K562 (cell line): ENCODE data around the gene TUB. TPM values are rescaled to one million over a fixed set of nuclear protein-coding genes. Genes with fewer than 3 reads are reported as not detected.

Experiments
- ATAC-seq: fragments of 200-7000 bp; cut with Tn5 transposase; 3 replicates; pipeline ENCODE4 v1.9.1; 2020; ENCODE audit warnings: moderate library complexity
- BruUV-seq: library from RNA; stranded (reverse); fragments of 400-500 nt; replicated peaks from 2 replicates; lab custom pipeline; 2021; lab: Mats Ljungman, UMichigan
- CTCF ChIA-PET: fragments of 300-600 bp; formaldehyde crosslinking; extraction: SDS; loops from one replicate; lab custom pipeline; 2021; ENCODE audit warnings: low intra/inter-chr PET ratio; lab: Yijun Ruan, JAX
- POLR2A ChIA-PET: fragments of 300-600, 350-650 bp; sonication (Branson Sonifier 250); formaldehyde crosslinking; extraction: SDS; loops from one replicate; lab custom pipeline; 2021; ENCODE audit warnings: antibody characterized with exemption, inconsistent platforms; lab: Yijun Ruan, JAX
- DNase-seq, 4 experiments: peaks; one replicate each; pipeline versions ENCODE4 v3.0.0 to v3.0.0-alpha.2; 2011 to 2018; ENCODE audit warnings: low spot score in 3 of 4, mixed read lengths in 3 of 4; ENCODE audit errors: extremely low read depth in 1 of 4
- FAIRE-seq: peaks from 2 replicates; lab custom pipeline; 2011; peaks lifted over from hg19 to GRCh38; lab: Jason Lieb, UNC
- H2AFZ ChIP-seq: 2 replicates; pipeline ENCODE4 v1.6.0; 2011; ENCODE audit warnings: low read depth, low read length, control low read depth, inconsistent platforms
- H3K27ac ChIP-seq: fragments of 200-600 bp; 3 replicates; pipeline ENCODE4 v1.8.0; 2011; ENCODE audit warnings: low read depth, mild to moderate bottlenecking, control low read depth, inconsistent platforms, low read length, moderate library complexity, mixed read lengths; ENCODE audit errors: extremely low read depth
- H3K27me3 ChIP-seq, 2 experiments: fragments of 300-600 bp in 1 of 2; 2 replicates in 1 of 2; 3 replicates in 1 of 2; pipeline versions ENCODE4 v1.6.0 to v1.8.0; 2011; ENCODE audit warnings: inconsistent platforms in 2 of 2, low read length in 2 of 2, mild to moderate bottlenecking in 1 of 2, mixed read lengths in 1 of 2, moderate library complexity in 1 of 2; ENCODE audit not compliant: control insufficient read depth in 2 of 2, insufficient read depth in 2 of 2
- H3K36me3 ChIP-seq: fragments of 300-600 bp; 3 replicates; pipeline ENCODE4 v1.8.0; 2011; ENCODE audit warnings: mild to moderate bottlenecking, low read length, inconsistent platforms; ENCODE audit not compliant: control insufficient read depth, insufficient read depth
- H3K4me1 ChIP-seq, 2 experiments: fragments of 200-600 bp in 1 of 2; replicated peaks in 1 of 2; 2 replicates in 1 of 2; 3 replicates in 1 of 2; pipeline versions ENCODE4 v1.5.1 to v1.8.0; 2011; ENCODE audit warnings: inconsistent platforms in 2 of 2, low read length in 2 of 2, mild to moderate bottlenecking in 1 of 2, mixed read lengths in 1 of 2, moderate library complexity in 1 of 2; ENCODE audit not compliant: control insufficient read depth in 2 of 2, insufficient read depth in 2 of 2
- H3K4me2 ChIP-seq: 2 replicates; pipeline ENCODE4 v1.6.1; 2011; ENCODE audit warnings: low read length, control low read depth, inconsistent platforms, mixed read lengths; ENCODE audit not compliant: insufficient read depth
- H3K4me3 ChIP-seq: fragments of 200-600 bp; sonication (generic), shearing (Covaris generic); 2 replicates; pipeline ENCODE4 v1.5.1; 2016; ENCODE audit warnings: control low read depth, inconsistent platforms
- H3K79me2 ChIP-seq: fragments of 200-600 bp; 3 replicates; pipeline ENCODE4 v1.8.0; 2011; ENCODE audit warnings: low read length, inconsistent platforms; ENCODE audit not compliant: control insufficient read depth, insufficient read depth
- H3K9ac ChIP-seq, 2 experiments: 2 replicates each; pipeline versions ENCODE4 v1.6.0 to v1.6.1; 2011; ENCODE audit warnings: low read depth in 2 of 2, low read length in 2 of 2, control low read depth in 1 of 2, inconsistent platforms in 1 of 2, mild to moderate bottlenecking in 1 of 2, mixed read lengths in 1 of 2; ENCODE audit not compliant: insufficient read depth in 1 of 2
- H3K9me1 ChIP-seq: one replicate; pipeline ENCODE4 v1.6.0; 2011; ENCODE audit warnings: inconsistent platforms, mild to moderate bottlenecking, low read length, moderate library complexity; ENCODE audit not compliant: control insufficient read depth, insufficient read depth
- H3K9me3 ChIP-seq: replicated peaks from 2 replicates; pipeline ENCODE4 v1.5.1; 2011; ENCODE audit warnings: low read depth, low read length, inconsistent platforms; ENCODE audit not compliant: control insufficient read depth, insufficient read depth
- H4K20me1 ChIP-seq: replicated peaks from 2 replicates; pipeline ENCODE4 v1.6.1; 2011; ENCODE audit warnings: low read length, inconsistent platforms, mixed read lengths; ENCODE audit not compliant: control insufficient read depth, insufficient read depth
- BCL6 ChIP-seq: fragments of 250-450 bp; sonication (Bioruptor Pico); IDR thresholded peaks from 2 replicates; pipeline ENCODE4 v1.4.0; 2020
- HBP1 ChIP-seq: fragments of 450-650 bp; formaldehyde crosslinking; IDR thresholded peaks from 2 replicates; pipeline ENCODE4 v1.4.0; 2022; ENCODE audit warnings: missing genetic modification characterization
- HIVEP1 ChIP-seq: fragments of 250-450 bp; sonication (Bioruptor Pico); IDR thresholded peaks from 2 replicates; pipeline ENCODE4 v1.4.0; 2020; ENCODE audit warnings: mild to moderate bottlenecking
- MTA1 ChIP-seq: fragments of 450-650 bp; IDR thresholded peaks from 2 replicates; pipeline ENCODE4 v1.6.1; 2017; ENCODE audit warnings: borderline replicate concordance
- ZNF445 ChIP-seq: fragments of 250-450 bp; sonication (Bioruptor Pico); IDR thresholded peaks from 2 replicates; pipeline ENCODE4 v1.4.0; 2020; ENCODE audit warnings: low read depth, mild to moderate bottlenecking, moderate library complexity
- ZNF507 ChIP-seq: conservative IDR thresholded peaks from 2 replicates; pipeline ENCODE4 v1.6.1; 2017; ENCODE audit warnings: missing genetic modification characterization, missing compliant biosample characterization
- ZNF586 ChIP-seq: fragments of 450-650 bp; formaldehyde crosslinking; conservative IDR thresholded peaks from 2 replicates; pipeline ENCODE4 v1.4.0; 2020; ENCODE audit warnings: mild to moderate bottlenecking, moderate library complexity
- WGBS: fragments of 100-300 bp; shearing (Covaris generic); methylation state at CpG from one replicate; pipeline ENCODE4 v1.1.6; 2016; ENCODE audit warnings: low coverage, mixed read lengths; ENCODE audit not compliant: insufficient coverage; ENCODE audit errors: missing lambda C conversion rate; 5-methylcytosine and 5-hydroxymethylcytosine counted together
- in situ Hi-C: fragments of 300-500 bp; cut with MboI; formaldehyde crosslinking; loops from 4 replicates; pipeline ENCODE4 v1.15.0; 2018; ENCODE audit warnings: inconsistent platforms, mixed read lengths
- intact Hi-C: fragments of 100-400 bp; cut with micrococcal nuclease; formaldehyde crosslinking; loops from 2 replicates; pipeline ENCODE4 v1.14.2; 2022
- polyA plus RNA-seq, 8 experiments: library from polyadenylated mRNA; depleted of rRNA in 4 of 8; stranded (reverse) in 5 of 8; unstranded in 3 of 8; fragments of >200 nt; fragmentation: Nextera tagmentation in 2 of 8; fragmentation: Illumina TruSeq in 1 of 8; extraction: Ambion mirVana in 2 of 8; extraction: Trizol in 1 of 8; gene quantifications; 2 replicates each; pipeline versions ENCODE4 v1.2.1 to v1.2.3, GENCODE V29; 2011 to 2014; ENCODE audit warnings: inconsistent platforms in 1 of 8, missing spikeins in 1 of 8
- total RNA-seq, 7 experiments: library from RNA; depleted of rRNA in 6 of 7; stranded (reverse); fragments of >200 nt in 6 of 7; fragmentation: Illumina TruSeq in 2 of 7; extraction: Trizol in 2 of 7; gene quantifications; 2 replicates each; pipeline versions ENCODE4 v1.2.1 to v1.2.3, GENCODE V29; 2011 to 2021; ENCODE audit warnings: low replicate concordance in 1 of 7
- TF ChIP-seq, protein P1 (sequence below): fragments of 450-650 bp; IDR thresholded peaks from 2 replicates; pipeline ENCODE4 v1.6.1; 2016

The TUB gene
- total and polyA plus RNA-seq, 9 of the 15 experiments (the other 6 are each of a cell fraction or from before 2014, with no cell fraction given) = not detected

GRCh38 chr11:8138526-8138925 is 57.5 kb downstream of the TUB start:
- Histone ChIP-seq H3K9ac (no peak overlapping the region), H3K4me2 (no peak overlapping the region), H3K36me3 (no peaks in the 10 kb centered on the region), H3K27me3 (no peaks in the 10 kb centered on the region), H3K9me3 (no peaks in the 10 kb centered on the region), H3K4me1 (no peaks in the 10 kb centered on the region), H2AFZ (no peak overlapping the region), H3K27ac (no peak overlapping the region), H3K9me1 (no peaks in the 10 kb centered on the region), H3K4me3 (no peak overlapping the region), H3K79me2 (no peaks in the 10 kb centered on the region), H4K20me1 (no peaks in the 10 kb centered on the region)
- DNase-seq (no peak), ATAC-seq (no peak), FAIRE-seq (no peak)
- POLR2A ChIA-PET = interaction anchor here (0.6 kb wide), 1 partner anchor 173 kb away, joined by 3 read pairs; the partner anchor contains the start of gene NLRP10
- in situ Hi-C loops (no loop called here), intact Hi-C loops (no loop called here)
- TF ChIP-seq, protein P1, sequence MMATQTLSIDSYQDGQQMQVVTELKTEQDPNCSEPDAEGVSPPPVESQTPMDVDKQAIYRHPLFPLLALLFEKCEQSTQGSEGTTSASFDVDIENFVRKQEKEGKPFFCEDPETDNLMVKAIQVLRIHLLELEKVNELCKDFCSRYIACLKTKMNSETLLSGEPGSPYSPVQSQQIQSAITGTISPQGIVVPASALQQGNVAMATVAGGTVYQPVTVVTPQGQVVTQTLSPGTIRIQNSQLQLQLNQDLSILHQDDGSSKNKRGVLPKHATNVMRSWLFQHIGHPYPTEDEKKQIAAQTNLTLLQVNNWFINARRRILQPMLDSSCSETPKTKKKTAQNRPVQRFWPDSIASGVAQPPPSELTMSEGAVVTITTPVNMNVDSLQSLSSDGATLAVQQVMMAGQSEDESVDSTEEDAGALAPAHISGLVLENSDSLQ = no peak
- no peak for TF ChIP-seq BCL6 (CRISPR knock-in tag)
- TF ChIP-seq ZNF445 (CRISPR knock-in tag) = no peak
- no peak for TF ChIP-seq ZNF507 (tag)
- TF ChIP-seq ZNF586 (CRISPR knock-in tag) = no peak
- TF ChIP-seq HBP1 (CRISPR knock-in tag) = no peak
- no peak for TF ChIP-seq MTA1
- TF ChIP-seq HIVEP1 (CRISPR knock-in tag) = no peak
- no TSS peak for BruUV-seq
- CTCF ChIA-PET = no interaction called here
- 0% methylated on average over 2 of the region's 2 CpGs for WGBS
